GM23248 (cell line): Measurements from ENCODE around the gene PLXNB3.

Source experiments
- EZH2 ChIP-seq: fragments of 200-600 bp; sonication (generic); IDR thresholded peaks from 2 replicates; pipeline ENCODE4 v1.6.1; 2018; ENCODE audit warnings: antibody characterized with exemption, mild to moderate bottlenecking; ENCODE audit not compliant: insufficient read depth, poor library complexity, severe bottlenecking
- EZH2phosphoT487 ChIP-seq: fragments of 200-600 bp; sonication (generic); IDR thresholded peaks from 2 replicates; pipeline ENCODE4 v1.6.1; 2018; ENCODE audit warnings: antibody characterized with exemption, moderate library complexity, mild to moderate bottlenecking, low read depth; ENCODE audit not compliant: insufficient read depth

GRCh38 chrX:153736071-153736820 lies 27.8 kb upstream of the PLXNB3 start:
- no peak for TF ChIP-seq EZH2phosphoT487
- TF ChIP-seq EZH2, result no peak
